Calu3 (cell line): Measurements from ENCODE around the gene LDLRAD4. TPM values are rescaled to one million over a fixed set of nuclear protein-coding genes. Genes with fewer than 3 reads are reported as not detected.

ENCODE experiments used
- BruUV-seq: library from RNA; stranded (reverse); fragments of 400-500 nt; replicated peaks from 2 replicates; lab custom pipeline; 2021; lab: Mats Ljungman, UMichigan
- CTCF ChIA-PET: fragments of 300-600 bp; sonication (Branson Sonifier 250); formaldehyde crosslinking; loops from one replicate; lab custom pipeline; 2022; ENCODE audit warnings: antibody characterized with exemption; lab: Charles Lee
- DNase-seq: peaks from one replicate; pipeline ENCODE4 v3.0.0; 2022
- H3K27ac Mint-ChIP-seq: one replicate; pipeline ENCODE4 v1.8.0; 2022; ENCODE audit warnings: mixed read lengths; ENCODE audit not compliant: unreplicated experiment
- H3K27me3 Mint-ChIP-seq: one replicate; pipeline ENCODE4 v1.8.0; 2022; ENCODE audit warnings: mixed read lengths; ENCODE audit not compliant: unreplicated experiment
- H3K36me3 Mint-ChIP-seq: one replicate; pipeline ENCODE4 v1.8.0; 2022; ENCODE audit warnings: mild to moderate bottlenecking, moderate library complexity, mixed read lengths; ENCODE audit not compliant: insufficient read depth, unreplicated experiment
- H3K4me1 Mint-ChIP-seq: one replicate; pipeline ENCODE4 v1.8.0; 2022; ENCODE audit warnings: mild to moderate bottlenecking, low read depth, mixed read lengths; ENCODE audit not compliant: unreplicated experiment
- H3K4me3 Mint-ChIP-seq: one replicate; pipeline ENCODE4 v1.8.0; 2022; ENCODE audit warnings: mild to moderate bottlenecking, low read depth, moderate library complexity, mixed read lengths; ENCODE audit not compliant: unreplicated experiment
- H3K9me3 Mint-ChIP-seq: one replicate; pipeline ENCODE4 v1.8.0; 2022; ENCODE audit warnings: low read depth, mixed read lengths; ENCODE audit not compliant: unreplicated experiment
- CTCF ChIP-seq: fragments of 200-600 bp; IDR thresholded peaks from one replicate; pipeline ENCODE4 v1.8.0; 2022; ENCODE audit warnings: antibody characterized with exemption; ENCODE audit not compliant: unreplicated experiment
- intact Hi-C: fragments of 100-400 bp; cut with micrococcal nuclease; formaldehyde crosslinking; loops from one replicate; pipeline ENCODE4 v1.10.0; 2022; ENCODE audit not compliant: unreplicated experiment
- total RNA-seq: library from RNA; stranded (reverse); gene quantifications from 2 replicates; pipeline ENCODE4 v1.2.3, GENCODE V29; 2022

LDLRAD4 gene
- total RNA-seq, 1 experiment from 2014 or later = 0.50 TPM

GRCh38 chr18:13517369-13517768 is 298.8 kb downstream of the LDLRAD4 start:
- no TSS peak for BruUV-seq
- no peak for DNase-seq
- Mint-ChIP-seq H3K27me3 (peaks cover 62% of the 10 kb centered on the region), H3K4me3 (no peak overlapping the region), H3K27ac (no peak overlapping the region), H3K9me3 (peaks cover 6% of the 10 kb centered on the region), H3K4me1 (no peaks in the 10 kb centered on the region), H3K36me3 (no peaks in the 10 kb centered on the region)
- CTCF ChIA-PET = interaction anchor here (0.8 kb wide), 1 partner anchor 10 kb away, joined by 3 read pairs; no protein-coding TSS in a partner anchor
- no peak for TF ChIP-seq CTCF
- intact Hi-C loops = no loop called here

- H3K4me1 Mint-ChIP-seq = no peaks in the 10 kb centered on the region
- no peak overlapping the region for H3K4me3 Mint-ChIP-seq
- DNase-seq = no peak
- intact Hi-C loops = no loop called here
- peaks cover 6% of the 10 kb centered on the region for H3K9me3 Mint-ChIP-seq
- no peak overlapping the region for H3K27ac Mint-ChIP-seq
- H3K36me3 Mint-ChIP-seq = no peaks in the 10 kb centered on the region
- peaks cover 57% of the 10 kb centered on the region for H3K27me3 Mint-ChIP-seq
- CTCF ChIA-PET = interaction anchor here (0.8 kb wide), 1 partner anchor 9 kb away, joined by 3 read pairs; no protein-coding TSS in a partner anchor
- BruUV-seq = no TSS peak
- TF ChIP-seq CTCF = no peak
Measured at GRCh38 chr18:13518382-13518781, 299.8 kb downstream of the LDLRAD4 start.

GRCh38 chr18:13520306-13520705 is 301.7 kb downstream of the LDLRAD4 start:
- CTCF ChIA-PET = no interaction called here
- H3K27me3 Mint-ChIP-seq = peaks cover 56% of the 10 kb centered on the region
- DNase-seq = no peak
- no TSS peak for BruUV-seq
- no peak for TF ChIP-seq CTCF
- peaks cover 6% of the 10 kb centered on the region for H3K9me3 Mint-ChIP-seq
- H3K4me3 Mint-ChIP-seq = no peak overlapping the region
- H3K27ac Mint-ChIP-seq = no peak overlapping the region
- H3K36me3 Mint-ChIP-seq = no peaks in the 10 kb centered on the region
- intact Hi-C loops = no loop called here
- H3K4me1 Mint-ChIP-seq = no peaks in the 10 kb centered on the region

- H3K9me3 Mint-ChIP-seq = peaks cover 6% of the 10 kb centered on the region
- DNase-seq = no peak
- BruUV-seq = no TSS peak
- intact Hi-C loops = no loop called here
- no peak for TF ChIP-seq CTCF
- CTCF ChIA-PET = no interaction called here
- H3K4me3 Mint-ChIP-seq = no peak overlapping the region
- H3K27ac Mint-ChIP-seq = no peak overlapping the region
- no peaks in the 10 kb centered on the region for H3K4me1 Mint-ChIP-seq
- H3K27me3 Mint-ChIP-seq = peaks cover 60% of the 10 kb centered on the region
- no peaks in the 10 kb centered on the region for H3K36me3 Mint-ChIP-seq
Measured at GRCh38 chr18:13520741-13521140, 302.2 kb downstream of the LDLRAD4 start.
